Ovary (tissue), 9 donors: ENCODE data around the gene NR1D2. TPM values are rescaled to one million over a fixed set of nuclear protein-coding genes. Genes with fewer than 3 reads are reported as not detected.

Experiments
- DNase-seq, 5 donors: peaks; one replicate each; pipeline ENCODE4 v3.0.0-alpha.2; 2019 to 2020
- H3K27ac ChIP-seq, 2 donors: fragments of 200-600 bp; one replicate each; pipeline versions ENCODE4 v1.5.1 to v1.8.0; 2019 to 2022
- H3K27me3 ChIP-seq: fragments of 200-600 bp; one replicate; pipeline ENCODE4 v1.8.0; 2022
- H3K36me3 ChIP-seq: fragments of 200-600 bp; sonication (generic); one replicate; pipeline ENCODE4 v1.5.1; 2019
- H3K4me1 ChIP-seq: one replicate; pipeline ENCODE4 v1.8.1; 2013; ENCODE audit warnings: mild to moderate bottlenecking, moderate library complexity; ENCODE audit not compliant: insufficient read depth
- H3K4me3 ChIP-seq: fragments of 200-600 bp; sonication (generic); one replicate; pipeline ENCODE4 v1.5.1; 2017
- H3K9me3 ChIP-seq, 2 donors: fragments of 200-600 bp in 1 of 2; sonication (generic) in 1 of 2; one replicate each; pipeline versions ENCODE4 v1.5.1 to v1.8.1; 2013 to 2019; ENCODE audit warnings: mild to moderate bottlenecking in 1 of 2, moderate library complexity in 1 of 2
- EP300 ChIP-seq: sonication (generic); formaldehyde crosslinking; IDR thresholded peaks from one replicate; pipeline ENCODE4 v1.6.1; 2017; ENCODE audit warnings: antibody characterized with exemption
- POLR2A ChIP-seq: fragments of 450-650 bp; IDR thresholded peaks from one replicate; pipeline ENCODE4 v1.6.1; 2017; ENCODE audit warnings: antibody characterized with exemption, mild to moderate bottlenecking, moderate library complexity
- WGBS, 3 donors: extraction: QIAGEN DNeasy Blood & Tissue Kit in 1 of 3; methylation state at CpG; one replicate each; pipeline versions ENCODE4 v1.1.5 to v1.1.7; 2013 to 2017; 5-methylcytosine and 5-hydroxymethylcytosine counted together
- intact Hi-C, 4 donors: fragments of 100-400 bp; cut with DNase I; formaldehyde crosslinking; loops; one replicate each; pipeline versions ENCODE4 v1.11.0 to v1.15.1; 2022 to 2023
- polyA plus RNA-seq, 2 donors: library from polyadenylated mRNA; stranded (reverse); fragments of 200-250 nt in 1 of 2; fragments of 350-450 nt in 1 of 2; fragmentation: Illumina TruSeq in 1 of 2; extraction: RNeasy Lipid Tissue Mini Kit (QIAGEN cat#74804) in 1 of 2; gene quantifications; one replicate each; pipeline ENCODE4 v1.2.3, GENCODE V29; 2013 to 2014
- total RNA-seq, 7 donors: library from RNA; depleted of rRNA in 2 of 7; stranded (reverse); fragments of >200 nt in 2 of 7; fragmentation: NEBNext Ultra II Directional in 3 of 7; extraction: Animal tissue kit (Norgen Biotek cat#: 25700) in 3 of 7; gene quantifications; one replicate each; pipeline versions ENCODE4 v1.1.0 to v1.2.4, GENCODE V29; 2016 to 2023
- TF ChIP-seq, protein P1 (sequence below), 3 donors: fragments of 450-650 bp in 2 of 3; fragments of 200-600 bp in 1 of 3; IDR thresholded peaks; one replicate each; pipeline versions ENCODE4 v1.5.1 to v1.8.0; 2016 to 2022; ENCODE audit warnings: antibody characterized with exemption in 3 of 3, mild to moderate bottlenecking in 1 of 3
- donor health status: DM: no; HTN: no; CAD: no; lungs with moderate emphysema.
- donor health status: DM: no; HTN: no; CAD: no.
- donor health status: Bipolar disorder and iron deficiency.
- donor health status: DM: yes; HTN: yes; CAD: no.
- donor health status: DM: no; HTN: no; CAD: no.
- donor health status: DM: yes; HTN: yes; CAD: no.

The NR1D2 gene
- total and polyA plus RNA-seq, 9 donors, result 26.9 to 74.3 (median 34.4) TPM

GRCh38 chr3:23993556-23994243 is 48.6 kb downstream of the NR1D2 start:
- Histone ChIP-seq H3K36me3 (no peaks in the 10 kb centered on the region), H3K4me1 (no peaks in the 10 kb centered on the region), H3K27ac (no peak overlapping the region), H3K9me3 (no peaks in the 10 kb centered on the region), H3K4me3 (no peak overlapping the region), H3K27me3 (no peaks in the 10 kb centered on the region)
- no peak for DNase-seq
- intact Hi-C loops, result loop anchor here in 3 of 4 donors (10.0 kb wide), 2 partner anchors 241 to 691 kb away; no protein-coding TSS in a partner anchor
- TF ChIP-seq POLR2A (no peak), EP300 (no peak)
- TF ChIP-seq, protein P1, sequence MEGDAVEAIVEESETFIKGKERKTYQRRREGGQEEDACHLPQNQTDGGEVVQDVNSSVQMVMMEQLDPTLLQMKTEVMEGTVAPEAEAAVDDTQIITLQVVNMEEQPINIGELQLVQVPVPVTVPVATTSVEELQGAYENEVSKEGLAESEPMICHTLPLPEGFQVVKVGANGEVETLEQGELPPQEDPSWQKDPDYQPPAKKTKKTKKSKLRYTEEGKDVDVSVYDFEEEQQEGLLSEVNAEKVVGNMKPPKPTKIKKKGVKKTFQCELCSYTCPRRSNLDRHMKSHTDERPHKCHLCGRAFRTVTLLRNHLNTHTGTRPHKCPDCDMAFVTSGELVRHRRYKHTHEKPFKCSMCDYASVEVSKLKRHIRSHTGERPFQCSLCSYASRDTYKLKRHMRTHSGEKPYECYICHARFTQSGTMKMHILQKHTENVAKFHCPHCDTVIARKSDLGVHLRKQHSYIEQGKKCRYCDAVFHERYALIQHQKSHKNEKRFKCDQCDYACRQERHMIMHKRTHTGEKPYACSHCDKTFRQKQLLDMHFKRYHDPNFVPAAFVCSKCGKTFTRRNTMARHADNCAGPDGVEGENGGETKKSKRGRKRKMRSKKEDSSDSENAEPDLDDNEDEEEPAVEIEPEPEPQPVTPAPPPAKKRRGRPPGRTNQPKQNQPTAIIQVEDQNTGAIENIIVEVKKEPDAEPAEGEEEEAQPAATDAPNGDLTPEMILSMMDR (IDR thresholded peaks at IDR 0.05), result no peak
- WGBS, 3 donors, result 68 to 76% (median 75%) methylated on average over 5 of the region's 5 CpGs

- intact Hi-C loops, result loop anchor here in 3 of 4 donors (10.0 kb wide), 2 partner anchors 241 to 691 kb away; no protein-coding TSS in a partner anchor
- Histone ChIP-seq H3K4me3 (no peak overlapping the region), H3K27ac (no peak overlapping the region), H3K4me1 (no peaks in the 10 kb centered on the region), H3K27me3 (no peaks in the 10 kb centered on the region), H3K9me3 (no peaks in the 10 kb centered on the region), H3K36me3 (no peaks in the 10 kb centered on the region)
- TF ChIP-seq, protein P1 (IDR thresholded peaks at IDR 0.05), result no peak
- TF ChIP-seq EP300 (no peak), POLR2A (no peak)
- 51 to 58% (median 56%) methylated on average over 4 of the region's 4 CpGs for WGBS, 3 donors
- DNase-seq, result no peak
These were observed 49.1 kb downstream of the NR1D2 start for GRCh38 chr3:23994244-23994569.

DNA sequence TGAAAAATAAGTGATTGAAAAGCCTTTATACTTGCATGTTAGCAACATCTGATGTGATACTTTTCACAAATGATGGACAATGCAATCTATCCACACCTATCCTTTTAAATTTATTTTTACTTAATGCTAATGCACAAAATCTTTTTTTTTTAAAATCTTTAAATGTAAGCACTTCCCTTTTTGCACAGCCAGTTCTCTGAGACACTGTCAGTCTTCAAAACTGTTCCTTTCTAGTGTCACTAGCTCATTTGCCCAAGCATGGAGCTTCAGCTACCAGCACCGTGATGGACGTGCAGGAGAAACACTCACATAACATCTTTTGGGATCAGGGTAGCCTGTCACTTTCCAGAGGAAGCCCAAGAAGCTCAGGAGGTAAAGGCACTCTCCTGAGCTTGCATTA is 50.1 kb downstream of the NR1D2 start:
- TF ChIP-seq EP300 (no peak), POLR2A (no peak)
- TF ChIP-seq, protein P1 (IDR thresholded peaks at IDR 0.05), result no peak
- H3K9me3 ChIP-seq, result no peaks in the 10 kb centered on the region
- no peaks in the 10 kb centered on the region for H3K27me3 ChIP-seq
- no peaks in the 10 kb centered on the region for H3K36me3 ChIP-seq
- intact Hi-C loops, result loop anchor here (5.0 to 10.0 kb wide), 3 partner anchors 240 to 690 kb away; no protein-coding TSS in a partner anchor
- no peak for DNase-seq
- 91 to 100% (median 95%) methylated on average over 2 of the region's 2 CpGs for WGBS, 3 donors
- H3K4me3 ChIP-seq, result no peak overlapping the region
- H3K27ac ChIP-seq, result no peak overlapping the region
- H3K4me1 ChIP-seq, result peaks cover 1% of the 10 kb centered on the region

GRCh38 chr3:23996095-23996524 is 51.0 kb downstream of the NR1D2 start:
- Histone ChIP-seq H3K27me3 (no peaks in the 10 kb centered on the region), H3K36me3 (no peaks in the 10 kb centered on the region), H3K9me3 (no peaks in the 10 kb centered on the region), H3K4me3 (no peak overlapping the region), H3K4me1 (peaks cover 1% of the 10 kb centered on the region), H3K27ac (no peak overlapping the region)
- DNase-seq, result no peak
- intact Hi-C loops, result loop anchor here (5.0 to 10.0 kb wide), 3 partner anchors 239 to 689 kb away; no protein-coding TSS in a partner anchor
- WGBS, 3 donors, result 65 to 85% (median 81%) methylated on average over 3 of the region's 3 CpGs
- TF ChIP-seq, protein P1 (IDR thresholded peaks at IDR 0.05), result no peak
- TF ChIP-seq EP300 (no peak), POLR2A (no peak)
